Ectodermal cell (in vitro differentiated cells): ENCODE results near the gene PCNX2.

ENCODE experiments used
- H3K27ac ChIP-seq: 2 replicates; pipeline ENCODE4 v1.7.0; 2013; ENCODE audit warnings: mild to moderate bottlenecking, low read depth, low read length; ENCODE audit not compliant: insufficient read depth, poor library complexity, severe bottlenecking
- H3K27me3 ChIP-seq: 2 replicates; pipeline ENCODE4 v1.7.0; 2013; ENCODE audit warnings: mild to moderate bottlenecking, low read length; ENCODE audit not compliant: insufficient read depth, control insufficient read depth, poor library complexity, severe bottlenecking
- H3K36me3 ChIP-seq: one replicate; pipeline ENCODE4 v1.7.0; 2013; ENCODE audit warnings: low read length; ENCODE audit not compliant: control insufficient read depth, insufficient read depth
- H3K4me1 ChIP-seq: one replicate; pipeline ENCODE4 v1.7.0; 2013; ENCODE audit warnings: low read length; ENCODE audit not compliant: control insufficient read depth, insufficient read depth
- H3K4me3 ChIP-seq: 2 replicates; pipeline ENCODE4 v1.7.0; 2013; ENCODE audit warnings: low read depth, low read length, control low read depth; ENCODE audit not compliant: insufficient read depth
- H3K9me3 ChIP-seq: 2 replicates; pipeline ENCODE4 v1.7.0; 2013; ENCODE audit warnings: mild to moderate bottlenecking, low read length, moderate library complexity; ENCODE audit not compliant: control insufficient read depth
- WGBS, 2 experiments: methylation state at CpG; one replicate each; pipeline ENCODE4 v1.1.7; 2013; ENCODE audit warnings: missing lambda C conversion rate in 2 of 2; 5-methylcytosine and 5-hydroxymethylcytosine counted together

Gene PCNX2

GRCh38 chr1:232949636-232950196 is 345.8 kb downstream of the PCNX2 start:
- Histone ChIP-seq H3K4me3 (peak overlapping the region; percentile 77), H3K27ac (no peak overlapping the region), H3K9me3 (no peaks in the 10 kb centered on the region), H3K27me3 (no peaks in the 10 kb centered on the region), H3K36me3 (no peaks in the 10 kb centered on the region), H3K4me1 (peaks cover 12% of the 10 kb centered on the region)
- WGBS, 2 experiments: 92% methylated on average over 5 of the region's 5 CpGs

DNA sequence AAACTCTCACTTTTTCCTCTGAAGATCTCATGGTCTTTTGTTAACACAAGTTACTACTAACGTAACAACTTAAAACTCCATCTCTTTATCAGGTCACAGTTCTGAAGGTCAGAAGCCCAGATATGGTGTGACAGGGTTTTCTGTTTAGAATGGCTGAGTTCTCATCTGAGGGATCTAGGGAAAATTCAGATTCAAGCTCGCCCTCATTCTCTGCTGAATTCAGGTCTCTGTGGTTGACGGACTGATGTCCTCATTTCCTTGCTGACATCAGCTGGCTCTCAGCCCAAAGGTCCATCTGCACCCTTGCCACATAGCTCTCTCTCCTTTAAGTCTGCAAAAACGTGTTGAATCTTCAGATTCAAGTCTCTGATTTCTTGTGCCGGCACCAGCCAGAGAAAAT is 351.2 kb downstream of the PCNX2 start:
- Histone ChIP-seq H3K4me1 (no peaks in the 10 kb centered on the region), H3K9me3 (no peaks in the 10 kb centered on the region), H3K27ac (no peak overlapping the region), H3K36me3 (no peaks in the 10 kb centered on the region), H3K4me3 (no peak overlapping the region), H3K27me3 (no peaks in the 10 kb centered on the region)
- 86 to 91% methylated on average over 4 to 5 of the region's 5 CpGs for WGBS, 2 experiments

- 92% methylated on average over 9 of the region's 9 CpGs for WGBS, 2 experiments
- Histone ChIP-seq H3K36me3 (no peaks in the 10 kb centered on the region), H3K9me3 (no peaks in the 10 kb centered on the region), H3K4me3 (no peak overlapping the region), H3K4me1 (no peaks in the 10 kb centered on the region), H3K27me3 (no peaks in the 10 kb centered on the region), H3K27ac (no peak overlapping the region)
These were observed 351.8 kb downstream of the PCNX2 start for GRCh38 chr1:232943679-232944252.

- 93% methylated on average over 8 of the region's 8 CpGs for WGBS, 2 experiments
- Histone ChIP-seq H3K4me3 (no peak overlapping the region), H3K36me3 (no peaks in the 10 kb centered on the region), H3K9me3 (no peaks in the 10 kb centered on the region), H3K27ac (no peak overlapping the region), H3K4me1 (no peaks in the 10 kb centered on the region), H3K27me3 (no peaks in the 10 kb centered on the region)
These were observed 352.9 kb downstream of the PCNX2 start for GRCh38 chr1:232942413-232943294.

DNA sequence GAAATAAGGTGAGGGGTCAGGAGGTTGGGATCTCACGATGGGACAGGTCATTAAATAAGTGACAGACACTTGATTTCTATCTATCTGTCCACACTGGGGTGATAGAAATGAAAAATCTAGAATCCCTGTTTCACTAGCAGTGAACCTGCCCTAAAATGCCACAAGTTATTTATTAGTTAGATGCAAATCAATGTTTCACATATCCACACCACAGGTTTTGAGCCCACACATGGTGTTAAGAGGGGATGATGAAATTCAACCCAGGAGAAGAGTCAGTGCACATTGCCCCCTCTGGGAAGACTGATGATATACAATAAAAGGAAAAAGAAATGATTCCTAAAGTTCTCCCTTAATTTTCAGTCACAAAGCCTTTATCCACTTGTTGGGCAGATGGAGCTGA is 355.3 kb downstream of the PCNX2 start:
- Histone ChIP-seq H3K9me3 (no peaks in the 10 kb centered on the region), H3K4me1 (no peaks in the 10 kb centered on the region), H3K4me3 (no peak overlapping the region), H3K27ac (no peak overlapping the region), H3K27me3 (no peaks in the 10 kb centered on the region), H3K36me3 (no peaks in the 10 kb centered on the region)
- WGBS, 2 experiments: 86 to 88% methylated on average over 1 of the region's 1 CpG

GRCh38 chr1:232939748-232940147 is 355.8 kb downstream of the PCNX2 start:
- Histone ChIP-seq H3K4me3 (no peak overlapping the region), H3K36me3 (no peaks in the 10 kb centered on the region), H3K27ac (no peak overlapping the region), H3K4me1 (no peaks in the 10 kb centered on the region), H3K9me3 (no peaks in the 10 kb centered on the region), H3K27me3 (no peaks in the 10 kb centered on the region)
- WGBS, 2 experiments: 92 to 95% methylated on average over 2 of the region's 2 CpGs

- no peaks in the 10 kb centered on the region for H3K36me3 ChIP-seq
- no peaks in the 10 kb centered on the region for H3K4me1 ChIP-seq
- no peak overlapping the region for H3K4me3 ChIP-seq
- H3K27ac ChIP-seq: no peak overlapping the region
- H3K9me3 ChIP-seq: no peaks in the 10 kb centered on the region
- H3K27me3 ChIP-seq: no peaks in the 10 kb centered on the region
- WGBS, 2 experiments: 94 to 97% methylated on average over 6 to 8 of the region's 11 CpGs
These were observed 356.6 kb downstream of the PCNX2 start for GRCh38 chr1:232938926-232939325.

DNA sequence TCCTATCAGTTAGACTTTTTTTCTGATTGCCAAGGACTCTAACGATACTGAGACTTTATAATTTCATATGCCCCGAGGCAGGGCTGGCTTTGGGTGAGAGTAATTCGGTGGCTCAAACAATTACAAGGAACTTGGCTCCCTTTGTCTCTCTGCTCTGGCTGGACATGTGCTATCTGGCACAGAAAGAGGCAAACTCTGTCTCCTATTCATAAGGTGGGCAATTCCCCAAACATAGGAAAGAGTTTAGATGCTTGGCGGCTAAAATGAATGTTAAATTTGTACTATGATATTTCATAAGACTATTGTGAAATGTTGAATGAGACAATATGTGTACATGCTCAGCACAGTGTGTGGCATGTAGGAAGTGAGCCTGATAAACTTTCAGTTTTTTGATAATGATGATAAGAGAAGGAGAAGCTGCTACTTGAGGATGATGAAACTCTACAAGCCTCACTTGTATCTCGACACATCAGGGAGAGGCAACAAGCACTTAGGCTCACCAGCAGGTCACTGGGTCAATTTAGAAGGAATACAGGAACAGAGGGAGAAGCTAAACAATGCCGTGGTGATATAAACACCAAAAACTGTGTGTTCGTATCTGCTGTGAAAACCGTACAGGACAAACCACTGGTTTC is 357.7 kb downstream of the PCNX2 start:
- Histone ChIP-seq H3K4me1 (no peaks in the 10 kb centered on the region), H3K9me3 (no peaks in the 10 kb centered on the region), H3K27ac (no peak overlapping the region), H3K27me3 (no peaks in the 10 kb centered on the region), H3K4me3 (no peak overlapping the region), H3K36me3 (no peaks in the 10 kb centered on the region)
- 93 to 95% methylated on average over 8 of the region's 8 CpGs for WGBS, 2 experiments

DNA sequence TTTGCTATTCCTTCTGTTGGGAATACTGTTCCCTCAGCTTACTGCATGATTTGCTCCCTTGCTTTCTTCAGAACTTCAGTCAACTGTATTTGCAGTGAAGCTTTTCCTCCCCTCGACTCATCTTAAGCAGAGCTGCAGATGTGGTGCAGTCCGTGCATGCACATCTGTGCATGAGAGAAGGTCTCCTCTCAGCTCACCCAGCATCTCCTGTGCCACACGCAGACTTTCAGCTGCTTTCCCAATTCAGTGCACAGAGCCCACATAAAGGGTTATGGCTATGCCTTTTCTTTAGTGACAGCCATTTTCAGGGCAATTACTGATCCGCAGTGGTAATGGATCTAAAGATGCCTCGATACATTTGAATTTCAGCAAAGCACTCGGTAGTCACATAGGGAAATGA is 358.6 kb downstream of the PCNX2 start:
- Histone ChIP-seq H3K27me3 (no peaks in the 10 kb centered on the region), H3K27ac (no peak overlapping the region), H3K9me3 (no peaks in the 10 kb centered on the region), H3K36me3 (no peaks in the 10 kb centered on the region), H3K4me3 (no peak overlapping the region), H3K4me1 (no peaks in the 10 kb centered on the region)
- WGBS, 2 experiments: 93 to 96% methylated on average over 6 of the region's 6 CpGs
